ENCODE measurements around the gene TMEM168.

TMEM168 gene

DNA sequence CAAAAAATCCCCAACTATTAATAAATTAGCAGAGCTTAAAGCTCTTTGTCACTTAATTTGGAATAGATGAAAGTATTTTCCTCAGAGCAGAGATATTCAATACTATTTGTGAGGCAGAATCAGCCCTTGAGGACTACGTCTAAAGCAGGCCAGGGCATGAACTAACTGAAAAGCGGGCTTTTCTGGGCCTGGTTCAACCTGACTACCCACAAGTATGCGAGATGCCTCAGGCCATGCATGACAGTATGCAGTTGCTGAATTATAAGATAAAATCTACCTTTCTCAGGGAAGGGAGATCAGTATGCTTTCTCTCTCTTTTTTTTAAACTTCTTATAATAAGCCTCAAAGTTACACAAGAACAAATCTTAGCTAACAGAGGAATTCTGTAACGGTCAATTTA lies 20.1 kb downstream of the TMEM168 start:
- TF ChIP-seq, protein P1, sequence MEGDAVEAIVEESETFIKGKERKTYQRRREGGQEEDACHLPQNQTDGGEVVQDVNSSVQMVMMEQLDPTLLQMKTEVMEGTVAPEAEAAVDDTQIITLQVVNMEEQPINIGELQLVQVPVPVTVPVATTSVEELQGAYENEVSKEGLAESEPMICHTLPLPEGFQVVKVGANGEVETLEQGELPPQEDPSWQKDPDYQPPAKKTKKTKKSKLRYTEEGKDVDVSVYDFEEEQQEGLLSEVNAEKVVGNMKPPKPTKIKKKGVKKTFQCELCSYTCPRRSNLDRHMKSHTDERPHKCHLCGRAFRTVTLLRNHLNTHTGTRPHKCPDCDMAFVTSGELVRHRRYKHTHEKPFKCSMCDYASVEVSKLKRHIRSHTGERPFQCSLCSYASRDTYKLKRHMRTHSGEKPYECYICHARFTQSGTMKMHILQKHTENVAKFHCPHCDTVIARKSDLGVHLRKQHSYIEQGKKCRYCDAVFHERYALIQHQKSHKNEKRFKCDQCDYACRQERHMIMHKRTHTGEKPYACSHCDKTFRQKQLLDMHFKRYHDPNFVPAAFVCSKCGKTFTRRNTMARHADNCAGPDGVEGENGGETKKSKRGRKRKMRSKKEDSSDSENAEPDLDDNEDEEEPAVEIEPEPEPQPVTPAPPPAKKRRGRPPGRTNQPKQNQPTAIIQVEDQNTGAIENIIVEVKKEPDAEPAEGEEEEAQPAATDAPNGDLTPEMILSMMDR (IDR thresholded peaks at IDR 0.05; ENCODE audit: control extremely low read depth, extremely low read depth, low read depth, missing control alignments): no peak
- ChIA-PET POLR2A (no interaction called here), CTCF (interaction anchor here (0.7 to 1.4 kb wide), 3 partner anchors 24 to 390 kb away, joined by 3 read pairs; no protein-coding TSS in a partner anchor)
- no peak for DNase-seq (ENCODE audit: extremely low spot score)

DNA sequence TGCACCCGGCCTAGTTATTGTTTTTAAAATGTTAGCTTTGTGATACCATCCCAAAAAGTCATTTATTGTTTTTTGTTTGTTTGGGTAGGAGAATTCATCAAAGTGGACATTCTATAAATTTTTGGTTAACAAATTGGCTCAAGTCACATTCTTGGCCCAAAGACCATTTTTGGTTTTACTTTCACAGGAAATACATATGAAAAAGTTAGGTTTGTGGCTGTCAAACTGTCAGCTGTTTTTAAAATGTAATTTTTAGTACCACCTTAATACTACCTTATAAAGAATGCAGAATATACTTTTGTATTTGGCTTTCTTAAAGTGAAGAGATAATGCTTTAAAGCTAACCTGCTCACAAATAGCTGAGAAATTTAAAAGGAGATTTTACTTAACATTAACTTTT lies 25.1 kb downstream of the TMEM168 start:
- ChIA-PET POLR2A (no interaction called here), CTCF (no interaction called here)
- TF ChIP-seq, protein P1 (IDR thresholded peaks at IDR 0.05; ENCODE audit: control extremely low read depth, extremely low read depth, low read depth, missing control alignments): no peak
- DNase-seq (ENCODE audit: extremely low spot score): no peak

DNA sequence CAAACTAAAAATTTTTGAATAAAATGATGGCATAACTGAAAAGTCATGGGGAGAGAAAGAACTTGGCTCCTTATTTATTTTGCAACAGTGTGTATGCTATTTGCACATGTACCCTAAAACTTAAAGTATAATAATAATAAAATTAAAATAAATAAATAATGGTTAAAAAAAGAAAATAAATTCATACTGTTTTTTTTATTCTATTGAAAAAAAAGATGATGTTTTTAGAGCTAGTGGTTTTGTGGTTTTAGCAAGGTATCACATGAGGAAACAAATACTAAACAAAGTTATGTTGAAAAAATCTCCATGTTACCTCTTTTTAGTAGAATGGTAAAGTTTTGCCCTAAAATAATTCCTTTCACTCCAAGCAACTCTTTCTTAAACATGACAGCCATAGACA lies 26.2 kb downstream of the TMEM168 start:
- DNase-seq (ENCODE audit: extremely low spot score): no peak
- POLR2A ChIA-PET: no interaction called here
- CTCF ChIA-PET: no interaction called here
- TF ChIP-seq, protein P1 (IDR thresholded peaks at IDR 0.05; ENCODE audit: control extremely low read depth, extremely low read depth, low read depth, missing control alignments): no peak

DNA sequence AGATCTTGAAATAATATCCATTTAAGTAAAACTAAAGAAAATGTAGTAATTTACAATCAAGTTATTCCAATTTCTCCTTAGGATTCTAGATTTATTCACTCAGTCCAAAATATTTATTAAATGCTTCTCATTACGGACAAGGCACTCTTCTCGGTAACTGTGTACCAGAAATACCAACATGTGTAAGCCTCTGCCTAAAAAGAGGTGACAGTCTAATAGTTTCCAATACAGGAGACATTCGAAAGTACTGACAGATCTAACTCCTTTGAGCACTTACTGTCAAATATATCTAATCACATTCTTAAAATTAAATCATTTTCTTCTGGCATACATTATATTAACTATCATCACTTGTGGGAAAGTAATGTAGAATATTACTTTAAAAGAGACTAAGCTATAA lies 26.9 kb downstream of the TMEM168 start:
- ChIA-PET POLR2A (no interaction called here), CTCF (no interaction called here)
- TF ChIP-seq, protein P1 (IDR thresholded peaks at IDR 0.05; ENCODE audit: control extremely low read depth, extremely low read depth, low read depth, missing control alignments): no peak
- DNase-seq (ENCODE audit: extremely low spot score): no peak

DNA sequence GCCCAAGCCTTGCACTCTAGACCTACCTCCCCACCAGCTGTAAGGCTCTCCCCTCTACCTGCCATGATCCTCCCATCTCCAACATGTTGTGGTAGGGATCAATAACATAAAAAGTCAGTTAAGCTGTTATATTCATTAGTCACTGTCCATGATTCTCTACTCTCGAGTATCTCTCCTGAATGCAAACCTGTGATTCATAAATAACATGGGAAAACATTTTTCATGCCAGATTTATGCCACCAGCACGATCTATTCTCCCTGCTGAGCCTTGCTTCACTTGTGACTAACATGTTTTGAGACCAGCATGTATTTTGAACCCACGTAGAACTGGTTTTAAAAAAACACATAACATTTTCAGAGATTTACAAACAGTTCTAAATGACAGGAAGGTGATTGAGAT lies 30.3 kb downstream of the TMEM168 start:
- no peak for DNase-seq (ENCODE audit: extremely low spot score)

DNA sequence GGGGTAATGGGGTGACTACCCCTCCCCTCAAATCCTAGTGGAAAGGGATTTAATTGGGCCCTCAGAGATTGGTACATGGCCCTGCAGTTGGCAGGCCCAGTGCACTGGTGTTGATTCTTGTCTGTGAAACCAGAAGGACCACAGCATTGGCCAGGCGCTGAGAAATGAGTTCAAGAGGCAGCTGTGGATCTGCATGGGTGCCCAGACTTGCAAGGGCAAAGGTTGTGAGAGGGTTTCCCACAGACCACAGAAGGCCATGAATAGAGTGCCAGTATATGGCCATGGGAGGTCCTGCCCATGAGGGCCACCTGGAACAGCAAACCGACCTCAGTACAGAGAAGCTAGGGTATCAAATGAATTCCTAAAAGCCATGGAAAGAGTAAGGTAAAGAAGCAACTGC lies 32.9 kb downstream of the TMEM168 start:
- ChIA-PET POLR2A (no interaction called here), CTCF (interaction anchor here (1.2 kb wide), 1 partner anchor 22 kb away, joined by 4 read pairs; no protein-coding TSS in a partner anchor)
- DNase-seq (ENCODE audit: extremely low spot score): no peak
- TF ChIP-seq, protein P1 (IDR thresholded peaks at IDR 0.05; ENCODE audit: control extremely low read depth, extremely low read depth, low read depth, missing control alignments): no peak

More for the DNA sequence above, 30.3 kb downstream of the TMEM168 start:
- TF ChIP-seq, protein P1 (IDR thresholded peaks at IDR 0.05; ENCODE audit: control extremely low read depth, extremely low read depth, low read depth, missing control alignments): no peak
- ChIA-PET POLR2A (no interaction called here), CTCF (interaction anchor here (0.7 to 1.2 kb wide), 3 partner anchors 10 to 15 kb away, joined by 3 to 4 read pairs (median 3); no protein-coding TSS in a partner anchor)

DNA sequence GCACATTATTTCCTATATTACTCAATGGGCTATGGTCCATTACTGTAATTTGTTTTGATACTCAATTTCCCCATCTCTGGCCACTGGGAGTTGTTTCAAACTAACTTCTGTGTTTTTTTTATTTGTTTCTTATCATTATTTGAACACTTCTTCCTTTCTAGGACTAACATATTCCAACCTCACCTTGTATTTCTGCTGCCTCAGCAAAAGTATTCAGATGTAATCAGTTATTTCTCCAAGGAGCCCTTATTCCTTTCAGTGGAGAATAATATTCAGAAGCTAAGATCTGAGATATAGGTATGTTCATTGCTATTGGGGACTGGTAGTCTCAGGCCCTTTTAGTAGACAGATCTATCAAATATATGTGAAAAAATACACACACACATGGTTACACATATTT lies 36.9 kb downstream of the TMEM168 start:
- DNase-seq (ENCODE audit: extremely low spot score): no peak
- TF ChIP-seq, protein P1 (IDR thresholded peaks at IDR 0.05; ENCODE audit: control extremely low read depth, extremely low read depth, low read depth, missing control alignments): no peak
- POLR2A ChIA-PET: no interaction called here
- CTCF ChIA-PET: no interaction called here

Measured in GM10248 (cell line).